HEK293 (cell line): ENCODE data around the gene IL3RA.

Experiments
- CTCF ChIA-PET: fragments of 350-600 bp; formaldehyde crosslinking; extraction: SDS; loops from one replicate; lab custom pipeline; 2021; ENCODE audit warnings: antibody characterized with exemption; lab: Yijun Ruan, JAX
- POLR2A ChIA-PET: fragments of 300-600 bp; formaldehyde crosslinking; extraction: SDS; loops from one replicate; lab custom pipeline; 2020; ENCODE audit warnings: antibody characterized with exemption, inconsistent platforms; lab: Yijun Ruan, JAX
- H3K27ac ChIP-seq: fragments of 200-500 bp; sonication (Bioruptor generic); 2 replicates; pipeline ENCODE4 v1.5.1; 2014; ENCODE audit warnings: low read depth, low read length, control low read depth, inconsistent platforms; ENCODE audit errors: extremely low read depth
- H3K36me3 ChIP-seq, 2 experiments: fragments of 200-500 bp in 1 of 2; sonication (Bioruptor generic) in 1 of 2; 1 replicate in 1 of 2; 2 replicates in 1 of 2; pipeline ENCODE4 v1.5.1; 2014 to 2017; ENCODE audit warnings: inconsistent platforms in 2 of 2, low read length in 2 of 2; ENCODE audit not compliant: control insufficient read depth in 2 of 2, insufficient read depth in 1 of 2
- H3K4me1 ChIP-seq: fragments of 200-500 bp; sonication (Bioruptor generic); 2 replicates; pipeline ENCODE4 v1.5.1; 2014; ENCODE audit warnings: mild to moderate bottlenecking, low read length, inconsistent platforms; ENCODE audit not compliant: control insufficient read depth, insufficient read depth
- H3K4me3 ChIP-seq: 2 replicates; pipeline ENCODE4 v1.5.1; 2011; ENCODE audit warnings: low read depth, mild to moderate bottlenecking, control low read depth, low read length, moderate library complexity
- H3K9me3 ChIP-seq: fragments of 200-500 bp; sonication (Bioruptor generic); 2 replicates; pipeline ENCODE4 v1.5.1; 2014; ENCODE audit warnings: low read depth, low read length, inconsistent platforms; ENCODE audit not compliant: control insufficient read depth, insufficient read depth
- MEIS1 ChIP-seq: sonication (generic); formaldehyde crosslinking; IDR thresholded peaks from 2 replicates; pipeline ENCODE4 v1.8.1; 2022; ENCODE audit warnings: missing genetic modification reagents, mild to moderate bottlenecking, borderline replicate concordance
- REPIN1 ChIP-seq: fragments of 450-650 bp; formaldehyde crosslinking; IDR thresholded peaks from 2 replicates; pipeline ENCODE4 v1.5.1; 2017; ENCODE audit warnings: missing biosample characterization, missing genetic modification characterization, low read depth
- SP2 ChIP-seq: fragments of 450-650 bp; formaldehyde crosslinking; IDR thresholded peaks from 2 replicates; pipeline ENCODE4 v1.5.1; 2016; ENCODE audit warnings: missing biosample characterization, missing genetic modification characterization
- ZBTB17 ChIP-seq: fragments of 450-650 bp; formaldehyde crosslinking; IDR thresholded peaks from 2 replicates; pipeline ENCODE4 v1.5.1; 2016; ENCODE audit warnings: missing biosample characterization, missing genetic modification characterization
- ZFP37 ChIP-seq: fragments of 450-650 bp; formaldehyde crosslinking; IDR thresholded peaks from 2 replicates; pipeline ENCODE4 v1.5.1; 2016; ENCODE audit warnings: missing biosample characterization, missing genetic modification characterization
- ZNF138 ChIP-seq: fragments of 450-650 bp; formaldehyde crosslinking; IDR thresholded peaks from 2 replicates; pipeline ENCODE4 v1.5.1; 2016; ENCODE audit warnings: missing biosample characterization, missing genetic modification characterization, borderline replicate concordance
- ZNF157 ChIP-seq: fragments of 450-650 bp; formaldehyde crosslinking; IDR thresholded peaks from 2 replicates; pipeline ENCODE4 v1.5.1; 2016; ENCODE audit warnings: missing biosample characterization, missing genetic modification characterization
- ZNF16 ChIP-seq: fragments of 450-650 bp; formaldehyde crosslinking; IDR thresholded peaks from 2 replicates; pipeline ENCODE4 v1.5.1; 2016; ENCODE audit warnings: low read depth, missing biosample characterization, missing genetic modification characterization
- ZNF174 ChIP-seq: fragments of 450-650 bp; formaldehyde crosslinking; IDR thresholded peaks from 2 replicates; pipeline ENCODE4 v1.5.0; 2017; ENCODE audit warnings: missing biosample characterization, mild to moderate bottlenecking, missing genetic modification characterization
- ZNF266 ChIP-seq: fragments of 450-650 bp; formaldehyde crosslinking; IDR thresholded peaks from 2 replicates; pipeline ENCODE4 v1.5.1; 2016; ENCODE audit warnings: missing biosample characterization, missing genetic modification characterization, low read depth
- ZNF48 ChIP-seq: fragments of 450-650 bp; formaldehyde crosslinking; IDR thresholded peaks from 2 replicates; pipeline ENCODE4 v1.5.1; 2016; ENCODE audit warnings: missing biosample characterization, missing genetic modification characterization
- ZNF561 ChIP-seq: fragments of 450-650 bp; IDR thresholded peaks from 2 replicates; pipeline ENCODE4 v1.5.1; 2018; ENCODE audit warnings: missing biosample characterization, missing genetic modification characterization, borderline replicate concordance
- ZNF600 ChIP-seq: fragments of 450-650 bp; formaldehyde crosslinking; IDR thresholded peaks from 2 replicates; pipeline ENCODE4 v1.5.1; 2016; ENCODE audit warnings: missing biosample characterization, missing genetic modification characterization
- ZNF785 ChIP-seq: fragments of 450-650 bp; formaldehyde crosslinking; IDR thresholded peaks from 2 replicates; pipeline ENCODE4 v1.5.1; 2016; ENCODE audit warnings: missing biosample characterization, missing genetic modification characterization
- TF ChIP-seq, protein P1 (sequence below): fragments of 450-650 bp; formaldehyde crosslinking; IDR thresholded peaks from 2 replicates; pipeline ENCODE4 v1.5.1; 2016; ENCODE audit warnings: missing biosample characterization, missing genetic modification characterization
- TF ChIP-seq, protein P2 (sequence below): fragments of 450-650 bp; IDR thresholded peaks from 2 replicates; pipeline ENCODE4 v1.5.1; 2018; ENCODE audit warnings: missing biosample characterization, mild to moderate bottlenecking, missing genetic modification characterization
- TF ChIP-seq, protein P3 (sequence below): fragments of 450-650 bp; formaldehyde crosslinking; IDR thresholded peaks from 2 replicates; pipeline ENCODE4 v1.5.1; 2016; ENCODE audit warnings: missing biosample characterization, missing genetic modification characterization

Gene IL3RA

DNA sequence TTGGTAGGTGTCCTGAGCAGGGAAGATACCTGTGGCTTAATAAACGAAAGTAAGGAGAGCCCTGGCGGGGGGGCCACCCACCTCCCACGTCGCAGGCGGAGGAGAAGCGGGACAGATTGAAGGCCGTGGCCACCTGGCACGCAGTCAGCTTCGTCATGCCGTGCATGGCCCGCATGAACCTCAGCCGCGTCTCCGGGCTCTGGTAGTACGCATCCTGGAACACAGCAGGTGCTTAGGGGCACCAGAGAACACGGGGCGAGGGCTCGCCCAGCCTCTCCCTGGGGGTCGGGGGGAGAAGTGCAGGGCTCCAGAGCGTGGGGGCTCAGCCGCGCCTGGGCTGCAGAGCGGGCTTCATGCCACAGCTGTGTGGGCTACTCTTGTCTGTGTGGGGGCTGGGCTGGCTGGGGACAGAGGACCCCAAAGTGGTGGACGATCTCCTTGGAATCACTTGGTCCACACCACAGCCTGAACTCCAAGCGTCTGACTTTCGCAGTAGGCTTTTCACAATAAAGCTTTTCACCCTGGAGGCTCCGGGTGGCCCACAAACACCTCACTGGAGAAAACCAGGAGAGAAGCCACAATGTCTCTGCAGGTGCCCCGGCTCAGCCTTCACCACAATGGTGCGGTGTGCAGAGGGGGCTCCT is 82.4 kb downstream of the IL3RA start:
- H3K4me1 ChIP-seq: no peaks in the 10 kb centered on the region
- ChIA-PET POLR2A (no interaction called here), CTCF (no interaction called here)
- H3K27ac ChIP-seq: no peak overlapping the region
- no peaks in the 10 kb centered on the region; the same call in 1 of the 2 replicates for H3K9me3 ChIP-seq
- H3K36me3 ChIP-seq: peaks cover 13 to 41% of the 10 kb centered on the region in 2 experiments; a peak in 2 of 3 replicates
- TF ChIP-seq MEIS1 (CRISPR knock-in tag) (0 out of 2 replicates have a peak, but pooled peaks have one; percentile 6), ZNF600 (tag by site-specific recombination) (no peak)
- H3K4me3 ChIP-seq: no peak overlapping the region

DNA sequence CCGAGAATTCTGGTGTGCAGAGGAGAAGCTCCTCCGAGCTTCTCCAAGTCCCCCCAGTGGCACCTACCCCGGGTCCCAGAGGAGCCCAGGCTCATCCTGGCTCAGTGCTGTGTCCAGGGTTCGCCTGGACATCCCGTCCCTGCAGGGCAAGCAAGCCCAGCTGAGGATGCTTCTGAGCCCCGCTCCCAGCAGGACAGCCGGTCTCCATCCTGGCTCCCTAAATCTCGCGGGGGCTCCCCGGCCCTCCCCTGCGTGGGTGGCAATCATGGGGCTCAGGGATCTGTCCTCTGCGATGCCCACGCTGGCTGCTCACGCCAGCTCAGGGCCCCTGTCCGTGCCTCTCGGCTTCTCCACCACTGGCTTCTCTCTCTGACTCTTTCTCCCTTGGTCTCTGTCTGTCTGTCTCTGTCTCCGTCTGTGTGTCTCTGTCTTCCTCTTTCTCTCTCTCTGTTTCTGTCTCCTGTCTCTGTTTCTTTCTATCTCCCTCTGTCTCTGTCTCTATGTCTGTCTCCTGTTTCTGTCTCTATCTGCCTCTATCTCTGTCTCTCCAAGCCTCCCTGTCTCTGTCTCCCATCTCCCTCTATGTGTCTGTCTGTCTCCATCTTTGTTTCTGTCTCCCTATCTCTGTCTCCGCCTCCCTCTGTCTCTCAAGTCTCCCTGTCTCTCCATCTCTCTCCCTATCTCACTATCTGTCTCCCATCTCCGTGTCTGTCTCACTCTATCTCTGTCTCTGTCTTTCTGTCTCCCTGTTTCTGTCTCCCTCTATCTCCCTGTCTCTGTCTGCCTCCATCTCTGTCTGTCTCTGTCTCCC is 83.2 kb downstream of the IL3RA start:
- TF ChIP-seq, protein P1, sequence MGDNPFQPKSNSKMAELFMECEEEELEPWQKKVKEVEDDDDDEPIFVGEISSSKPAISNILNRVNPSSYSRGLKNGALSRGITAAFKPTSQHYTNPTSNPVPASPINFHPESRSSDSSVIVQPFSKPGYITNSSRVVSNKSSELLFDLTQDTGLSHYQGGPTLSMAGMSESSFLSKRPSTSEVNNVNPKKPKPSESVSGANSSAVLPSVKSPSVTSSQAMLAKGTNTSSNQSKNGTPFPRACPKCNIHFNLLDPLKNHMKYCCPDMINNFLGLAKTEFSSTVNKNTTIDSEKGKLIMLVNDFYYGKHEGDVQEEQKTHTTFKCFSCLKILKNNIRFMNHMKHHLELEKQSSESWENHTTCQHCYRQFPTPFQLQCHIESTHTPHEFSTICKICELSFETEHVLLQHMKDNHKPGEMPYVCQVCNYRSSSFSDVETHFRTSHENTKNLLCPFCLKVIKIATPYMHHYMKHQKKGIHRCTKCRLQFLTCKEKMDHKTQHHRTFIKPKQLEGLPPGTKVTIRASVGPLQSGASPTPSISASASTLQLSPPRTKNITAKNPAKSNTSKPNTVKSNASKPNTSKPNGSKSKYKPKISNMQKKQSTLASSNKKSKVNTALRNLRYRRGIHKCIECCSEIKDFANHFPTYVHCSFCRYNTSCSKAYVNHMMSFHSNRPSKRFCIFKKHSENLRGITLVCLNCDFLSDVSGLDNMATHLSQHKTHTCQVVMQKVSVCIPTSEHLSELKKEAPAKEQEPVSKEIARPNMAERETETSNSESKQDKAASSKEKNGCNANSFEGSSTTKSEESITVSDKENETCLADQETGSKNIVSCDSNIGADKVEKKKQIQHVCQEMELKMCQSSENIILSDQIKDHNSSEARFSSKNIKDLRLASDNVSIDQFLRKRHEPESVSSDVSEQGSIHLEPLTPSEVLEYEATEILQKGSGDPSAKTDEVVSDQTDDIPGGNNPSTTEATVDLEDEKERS (tag by site-specific recombination): no peak
- no peak for TF ChIP-seq ZNF138 (tag by site-specific recombination)
- TF ChIP-seq ZBTB17 (tag by site-specific recombination): no peak
- TF ChIP-seq, protein P2, sequence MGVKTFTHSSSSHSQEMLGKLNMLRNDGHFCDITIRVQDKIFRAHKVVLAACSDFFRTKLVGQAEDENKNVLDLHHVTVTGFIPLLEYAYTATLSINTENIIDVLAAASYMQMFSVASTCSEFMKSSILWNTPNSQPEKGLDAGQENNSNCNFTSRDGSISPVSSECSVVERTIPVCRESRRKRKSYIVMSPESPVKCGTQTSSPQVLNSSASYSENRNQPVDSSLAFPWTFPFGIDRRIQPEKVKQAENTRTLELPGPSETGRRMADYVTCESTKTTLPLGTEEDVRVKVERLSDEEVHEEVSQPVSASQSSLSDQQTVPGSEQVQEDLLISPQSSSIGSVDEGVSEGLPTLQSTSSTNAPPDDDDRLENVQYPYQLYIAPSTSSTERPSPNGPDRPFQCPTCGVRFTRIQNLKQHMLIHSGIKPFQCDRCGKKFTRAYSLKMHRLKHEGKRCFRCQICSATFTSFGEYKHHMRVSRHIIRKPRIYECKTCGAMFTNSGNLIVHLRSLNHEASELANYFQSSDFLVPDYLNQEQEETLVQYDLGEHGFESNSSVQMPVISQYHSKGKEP (tag by site-specific recombination): no peak
- 0 out of 2 replicates have a peak, but pooled peaks have one; percentile 11 for TF ChIP-seq ZNF157 (tag by site-specific recombination)
- TF ChIP-seq ZNF266 (tag by site-specific recombination): peak; percentile 10; the same call in 1 of the 2 replicates
- TF ChIP-seq ZNF174 (tag by site-specific recombination): no peak
- no peak for TF ChIP-seq ZFP37 (tag by site-specific recombination)
- no peak for TF ChIP-seq REPIN1 (tag by site-specific recombination)
- TF ChIP-seq, protein P3, sequence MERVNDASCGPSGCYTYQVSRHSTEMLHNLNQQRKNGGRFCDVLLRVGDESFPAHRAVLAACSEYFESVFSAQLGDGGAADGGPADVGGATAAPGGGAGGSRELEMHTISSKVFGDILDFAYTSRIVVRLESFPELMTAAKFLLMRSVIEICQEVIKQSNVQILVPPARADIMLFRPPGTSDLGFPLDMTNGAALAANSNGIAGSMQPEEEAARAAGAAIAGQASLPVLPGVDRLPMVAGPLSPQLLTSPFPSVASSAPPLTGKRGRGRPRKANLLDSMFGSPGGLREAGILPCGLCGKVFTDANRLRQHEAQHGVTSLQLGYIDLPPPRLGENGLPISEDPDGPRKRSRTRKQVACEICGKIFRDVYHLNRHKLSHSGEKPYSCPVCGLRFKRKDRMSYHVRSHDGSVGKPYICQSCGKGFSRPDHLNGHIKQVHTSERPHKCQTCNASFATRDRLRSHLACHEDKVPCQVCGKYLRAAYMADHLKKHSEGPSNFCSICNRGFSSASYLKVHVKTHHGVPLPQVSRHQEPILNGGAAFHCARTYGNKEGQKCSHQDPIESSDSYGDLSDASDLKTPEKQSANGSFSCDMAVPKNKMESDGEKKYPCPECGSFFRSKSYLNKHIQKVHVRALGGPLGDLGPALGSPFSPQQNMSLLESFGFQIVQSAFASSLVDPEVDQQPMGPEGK: no peak
- 0 out of 2 replicates have a peak, but pooled peaks have one; percentile 68 for TF ChIP-seq ZNF48
- TF ChIP-seq ZNF785 (tag by site-specific recombination): no peak
- no peak for TF ChIP-seq SP2 (tag by site-specific recombination)
- no peak for TF ChIP-seq ZNF561 (tag by site-specific recombination)
- TF ChIP-seq ZNF16 (tag by site-specific recombination): 0 out of 2 replicates have a peak, but pooled peaks have one; percentile 3

More for the DNA sequence above, 83.2 kb downstream of the IL3RA start:
- POLR2A ChIA-PET: no interaction called here
- Histone ChIP-seq H3K4me1 (no peaks in the 10 kb centered on the region), H3K36me3 (peaks cover 13 to 36% of the 10 kb centered on the region in 2 experiments; a peak in 2 of 3 replicates), H3K9me3 (no peaks in the 10 kb centered on the region; the same call in 1 of the 2 replicates), H3K4me3 (no peak overlapping the region), H3K27ac (no peak overlapping the region)
- CTCF ChIA-PET: no interaction called here
